Activated T-cell treated with anti-CD3 and anti-CD28 coated beads for 24 hours (primary cell): ENCODE data around the gene SLC44A5.
"Not testable (repeated sequence)": the region's sequence is repeated elsewhere in the genome, so short reads cannot be mapped to it uniquely, and the experiment has no call there.

Source experiments
- DNase-seq: peaks from one replicate; pipeline ENCODE4 v3.0.0-alpha.2; 2020; ENCODE audit warnings: low read depth

SLC44A5 gene

GRCh38 chr1:75520862-75521475 lies 89.9 kb downstream of the SLC44A5 start:
- no peak for DNase-seq

- DNase-seq: no peak
These were observed 91.1 kb downstream of the SLC44A5 start for GRCh38 chr1:75519651-75520427.

DNA sequence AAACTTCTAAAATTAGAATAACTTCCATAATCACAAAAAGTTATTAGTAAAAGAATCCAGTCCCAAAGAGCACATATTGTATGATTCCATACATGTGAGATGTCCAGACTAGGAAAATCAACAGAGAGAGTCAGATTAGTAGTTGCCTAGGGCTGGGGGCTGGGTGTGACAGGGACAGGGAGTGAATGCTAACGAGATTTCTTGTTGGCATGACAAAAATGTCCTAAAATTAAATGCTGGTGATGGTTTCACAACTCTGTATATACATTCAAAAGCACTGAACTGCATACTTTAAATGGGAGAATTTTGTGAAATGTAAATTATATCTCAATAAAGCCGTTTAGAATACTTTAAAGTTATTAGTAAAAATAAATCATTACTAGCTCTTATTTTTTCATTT lies 92.2 kb downstream of the SLC44A5 start:
- DNase-seq: no peak

- no peak for DNase-seq
These were observed 96.6 kb downstream of the SLC44A5 start for GRCh38 chr1:75514270-75514669.

GRCh38 chr1:75506976-75507375 lies 103.9 kb downstream of the SLC44A5 start:
- DNase-seq: no peak

DNA sequence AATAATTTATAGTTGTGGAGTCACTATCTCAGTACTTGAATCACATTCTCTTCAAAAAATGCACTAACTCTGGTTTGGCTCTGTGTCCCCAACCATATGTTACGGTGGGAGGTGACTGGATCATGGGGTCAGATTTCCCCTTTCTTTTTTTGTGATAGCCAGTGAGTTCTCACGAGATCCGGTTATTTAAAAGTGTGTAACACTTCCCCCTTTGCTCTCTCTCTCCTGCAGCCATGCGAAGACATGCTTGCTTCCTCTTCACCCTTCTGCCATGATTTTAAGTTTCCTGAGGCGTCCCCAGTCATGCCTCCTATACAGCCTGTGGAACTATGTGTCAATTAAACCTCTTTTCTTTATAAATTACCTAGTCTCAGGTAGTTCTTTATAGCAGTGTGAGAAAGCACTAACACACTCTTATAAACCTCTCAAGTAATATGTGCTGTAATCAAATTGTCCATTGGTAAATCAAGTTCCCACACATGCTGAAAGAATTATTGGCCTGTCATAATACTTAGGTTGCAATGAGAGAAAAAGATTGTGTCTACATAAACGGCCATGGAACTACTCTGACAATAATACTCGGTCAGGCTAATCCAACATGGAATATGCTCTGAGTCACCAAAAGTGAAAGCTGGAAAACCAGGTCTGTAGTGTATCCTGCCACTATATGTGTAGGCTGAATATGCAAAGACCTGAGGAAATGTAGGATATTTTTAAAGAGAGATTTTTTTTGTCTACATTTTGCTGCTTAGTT lies 107.5 kb downstream of the SLC44A5 start:
- DNase-seq: no peak

GRCh38 chr1:75502776-75503175 lies 108.1 kb downstream of the SLC44A5 start:
- DNase-seq: no peak

- DNase-seq: no peak
These were observed 109.2 kb downstream of the SLC44A5 start for GRCh38 chr1:75501577-75502295.

DNA sequence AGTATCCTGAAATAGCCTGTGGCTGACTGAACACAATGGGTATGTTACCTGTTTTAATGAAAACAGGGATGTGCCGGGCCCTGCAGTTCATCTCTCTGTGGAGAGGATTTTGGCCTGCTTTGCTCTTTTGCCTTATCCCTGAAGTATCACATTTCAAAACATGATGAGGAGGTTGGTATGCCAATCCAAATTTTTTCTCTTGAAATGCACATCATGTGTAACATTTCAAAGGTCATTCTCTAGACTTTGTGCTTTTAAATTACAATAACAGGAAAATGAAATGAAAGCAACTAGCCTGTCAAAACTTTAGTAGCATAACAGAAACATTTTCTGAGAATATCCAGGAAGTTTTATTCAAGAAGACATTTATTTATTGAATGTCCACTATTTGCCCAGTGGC lies 118.9 kb downstream of the SLC44A5 start:
- no peak for DNase-seq

DNA sequence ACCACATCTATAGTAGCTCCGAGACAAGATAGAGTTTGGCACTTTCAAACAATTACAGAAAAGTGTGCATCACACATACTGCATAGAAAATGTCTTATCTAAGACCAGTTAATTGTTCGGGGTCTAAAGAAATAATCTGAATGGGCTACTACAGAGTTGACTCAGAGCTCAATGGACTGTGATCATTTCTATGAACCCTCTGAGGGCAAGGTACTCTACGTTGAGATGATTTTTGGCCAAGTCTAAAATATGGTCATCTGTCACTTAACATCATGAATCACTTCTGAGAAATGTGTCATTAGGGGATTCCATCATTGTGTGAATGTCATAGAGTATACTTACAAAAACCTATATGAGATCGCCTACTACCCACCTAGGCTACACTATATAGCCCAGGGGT lies 123.5 kb downstream of the SLC44A5 start:
- no peak for DNase-seq

DNA sequence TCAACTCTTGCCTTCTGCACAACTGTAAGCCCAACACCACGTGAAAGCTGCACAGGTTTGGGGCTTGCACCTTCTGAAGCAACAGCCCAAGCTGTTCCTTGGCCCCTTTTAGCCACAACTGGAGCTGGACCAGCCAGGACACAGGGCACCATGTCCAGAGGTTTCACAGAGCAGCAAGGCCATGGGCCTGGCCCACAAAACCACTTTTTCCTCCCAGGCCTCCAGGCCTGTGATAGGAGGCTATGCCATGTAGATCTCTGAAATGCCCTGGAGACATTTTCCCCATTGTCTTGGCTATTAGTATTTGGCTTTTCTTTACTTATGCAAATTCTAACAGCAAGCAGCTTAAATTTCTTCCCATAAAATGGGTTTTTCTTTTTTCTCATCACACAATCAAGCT lies 126.1 kb downstream of the SLC44A5 start:
- no peak for DNase-seq

DNA sequence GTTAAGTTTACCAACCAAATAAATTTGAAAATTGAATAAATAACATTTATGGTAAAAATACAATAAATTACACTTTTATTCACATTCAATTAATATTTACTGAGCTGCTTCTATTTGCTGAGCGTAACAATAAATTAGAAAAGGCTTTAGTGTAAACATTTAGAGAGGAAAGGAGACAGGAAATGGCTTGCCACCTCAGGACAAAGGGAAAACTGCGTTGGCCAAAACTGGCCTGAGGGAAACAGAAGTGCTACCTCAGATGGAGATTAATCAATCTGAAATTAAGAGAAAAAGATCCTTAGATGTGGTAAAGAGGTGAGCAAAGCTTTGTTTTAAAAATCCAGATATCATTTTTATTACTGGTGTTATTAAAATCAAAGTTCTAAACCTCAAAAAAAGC lies 128.0 kb downstream of the SLC44A5 start:
- DNase-seq: no peak

GRCh38 chr1:75476486-75476885 lies 134.4 kb downstream of the SLC44A5 start:
- not testable (repeated sequence) for DNase-seq

DNA sequence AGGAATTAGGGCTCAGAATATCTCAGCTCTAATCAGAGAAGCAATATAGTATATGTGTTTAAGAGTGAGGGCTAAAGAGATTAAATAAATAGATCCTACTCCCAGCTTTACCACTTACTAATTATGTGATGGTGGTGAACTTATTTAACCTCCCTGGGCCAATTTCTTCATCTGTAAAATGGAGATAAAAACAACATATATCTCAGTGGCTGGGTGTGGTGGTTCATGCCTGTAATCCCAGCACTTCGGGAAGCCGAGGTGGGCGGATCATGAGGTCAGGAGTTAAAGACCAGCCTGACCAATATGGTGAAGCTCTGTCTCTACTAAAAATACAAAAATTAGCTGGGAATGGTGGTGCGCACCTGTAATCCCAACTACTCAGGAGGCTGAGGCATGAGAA lies 135.2 kb downstream of the SLC44A5 start:
- no peak for DNase-seq

DNA sequence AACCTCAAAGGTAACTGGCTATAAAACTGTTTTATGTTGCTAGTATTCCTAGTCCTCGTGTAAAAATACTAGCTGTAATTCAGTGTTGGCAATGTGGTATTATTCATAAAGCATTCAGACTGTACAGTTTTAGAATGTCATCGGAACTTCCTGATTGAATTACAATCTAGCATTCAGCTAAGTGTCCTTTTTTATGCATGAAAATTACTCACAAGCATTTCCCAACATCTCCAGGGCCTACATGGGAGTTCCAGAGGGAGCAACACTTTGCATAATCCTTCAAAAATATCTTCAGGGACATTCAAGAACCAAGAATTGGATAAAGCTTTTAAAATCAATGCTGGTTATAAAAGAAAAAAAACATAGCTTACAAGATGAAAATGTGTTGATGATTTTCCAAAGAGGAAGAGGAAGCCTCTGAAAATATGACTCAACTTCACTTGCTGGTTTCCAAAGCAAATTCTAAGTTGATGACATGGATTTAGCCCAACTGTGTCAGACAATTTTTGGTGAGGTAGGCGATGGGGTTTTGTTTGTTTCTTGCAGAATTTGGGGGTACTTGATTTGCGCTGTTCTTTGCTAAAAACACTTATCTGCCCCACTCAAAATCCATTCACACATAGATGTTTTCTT lies 137.8 kb downstream of the SLC44A5 start:
- DNase-seq: no peak

- DNase-seq: no peak
These were observed 138.6 kb downstream of the SLC44A5 start for GRCh38 chr1:75472089-75472970.

- DNase-seq: no peak
These were observed 139.7 kb downstream of the SLC44A5 start for GRCh38 chr1:75471252-75471651.

- no peak for DNase-seq
These were observed 140.5 kb downstream of the SLC44A5 start for GRCh38 chr1:75470448-75470847.

- DNase-seq: no peak
These were observed 141.2 kb downstream of the SLC44A5 start for GRCh38 chr1:75469586-75470173.

GRCh38 chr1:75461808-75462325 lies 149.0 kb downstream of the SLC44A5 start:
- no peak for DNase-seq
